ENCODE measurements around the gene CRY1.

- no peak for TF ChIP-seq E2F5 (CRISPR knock-in tag; IDR thresholded peaks at IDR 0.05)
- TF ChIP-seq ETS1 (conservative IDR thresholded peaks at IDR 0.05; ENCODE audit: control insufficient read depth, low read depth, low read length), result no peak
- no peak for TF ChIP-seq ESRRA (IDR thresholded peaks at IDR 0.05; ENCODE audit: borderline replicate concordance, low read depth)
- no peak for TF ChIP-seq BRF1 (IDR thresholded peaks at IDR 0.05; ENCODE audit: borderline replicate concordance, extremely low read depth, insufficient read length)
- no peak for TF ChIP-seq CTCF (IDR thresholded peaks at IDR 0.05 in 2 of 3, conservative IDR thresholded peaks at IDR 0.05 in 1 of 3; ENCODE audit: insufficient read depth in 2 of 3, low read depth in 1 of 3, low read length in 3 of 3)
- TF ChIP-seq TAF15 (IDR thresholded peaks at IDR 0.05; ENCODE audit: low read depth, low read length), result no peak
Observed at GRCh38 chr12:107045186-107045585, 48.2 kb downstream of the CRY1 start.

Data from K562 (cell line).